ENCODE results near the gene DMKN.

Gene DMKN

GRCh38 chr19:35540356-35540927 is 27.0 kb upstream of the DMKN start:
- DNase-seq (ENCODE audit: low read depth, low spot score) = no peak
- Histone ChIP-seq H3K4me1 (ENCODE audit: insufficient read depth, insufficient read length) (peaks cover 14% of the 10 kb centered on the region), H3K9me3 (ENCODE audit: insufficient read depth, low read length) (no peaks in the 10 kb centered on the region), H3K36me3 (ENCODE audit: insufficient read depth, insufficient read length, low read length) (peaks cover 34% of the 10 kb centered on the region), H3K4me3 (ENCODE audit: insufficient read length, low read depth) (no peak overlapping the region), H3K9ac (ENCODE audit: insufficient read length, low read depth) (no peak overlapping the region), H3K27me3 (ENCODE audit: insufficient read depth, insufficient read length) (no peaks in the 10 kb centered on the region)
- TF ChIP-seq ZNF274 (IDR thresholded peaks at IDR 0.05; ENCODE audit: low read depth, low read length) (no peak), YY1 (IDR thresholded peaks at IDR 0.05; ENCODE audit: insufficient read depth, insufficient read length) (no peak), SUZ12 (IDR thresholded peaks at IDR 0.05; ENCODE audit: extremely low read depth, insufficient read depth, insufficient read length) (no peak)

- Histone ChIP-seq H3K4me1 (ENCODE audit: insufficient read depth, insufficient read length) (peaks cover 14% of the 10 kb centered on the region), H3K4me3 (ENCODE audit: insufficient read length, low read depth) (no peak overlapping the region), H3K9ac (ENCODE audit: insufficient read length, low read depth) (no peak overlapping the region), H3K9me3 (ENCODE audit: insufficient read depth, low read length) (no peaks in the 10 kb centered on the region), H3K27me3 (ENCODE audit: insufficient read depth, insufficient read length) (no peaks in the 10 kb centered on the region), H3K36me3 (ENCODE audit: insufficient read depth, insufficient read length, low read length) (peaks cover 34% of the 10 kb centered on the region)
- TF ChIP-seq SUZ12 (IDR thresholded peaks at IDR 0.05; ENCODE audit: extremely low read depth, insufficient read depth, insufficient read length) (no peak), YY1 (IDR thresholded peaks at IDR 0.05; ENCODE audit: insufficient read depth, insufficient read length) (no peak), ZNF274 (IDR thresholded peaks at IDR 0.05; ENCODE audit: low read depth, low read length) (no peak)
- no peak for DNase-seq (ENCODE audit: low read depth, low spot score)
Measured at GRCh38 chr19:35539850-35540249, 26.4 kb upstream of the DMKN start.

GRCh38 chr19:35539314-35539713 is 25.9 kb upstream of the DMKN start:
- Histone ChIP-seq H3K9me3 (ENCODE audit: insufficient read depth, low read length) (no peaks in the 10 kb centered on the region), H3K9ac (ENCODE audit: insufficient read length, low read depth) (no peak overlapping the region)
- DNase-seq (ENCODE audit: low read depth, low spot score) = no peak

GRCh38 chr19:35534803-35535480 is 21.5 kb upstream of the DMKN start:
- Histone ChIP-seq H3K4me3 (ENCODE audit: insufficient read length, low read depth) (no peak overlapping the region), H3K27me3 (ENCODE audit: insufficient read depth, insufficient read length) (no peaks in the 10 kb centered on the region), H3K9ac (ENCODE audit: insufficient read length, low read depth) (peak overlapping the region; percentile 50), H3K36me3 (ENCODE audit: insufficient read depth, insufficient read length, low read length) (peaks cover 2% of the 10 kb centered on the region), H3K9me3 (ENCODE audit: insufficient read depth, low read length) (no peaks in the 10 kb centered on the region), H3K4me1 (ENCODE audit: insufficient read depth, insufficient read length) (peaks cover 9% of the 10 kb centered on the region)
- TF ChIP-seq ZNF274 (IDR thresholded peaks at IDR 0.05; ENCODE audit: low read depth, low read length) (no peak), SUZ12 (IDR thresholded peaks at IDR 0.05; ENCODE audit: extremely low read depth, insufficient read depth, insufficient read length) (no peak), YY1 (IDR thresholded peaks at IDR 0.05; ENCODE audit: insufficient read depth, insufficient read length) (no peak)
- no peak for DNase-seq (ENCODE audit: low read depth, low spot score)

More at GRCh38 chr19:35539314-35539713, 25.9 kb upstream of the DMKN start:
- peaks cover 33% of the 10 kb centered on the region for H3K36me3 ChIP-seq (ENCODE audit: insufficient read depth, insufficient read length, low read length)
- no peak overlapping the region for H3K4me3 ChIP-seq (ENCODE audit: insufficient read length, low read depth)
- no peak for TF ChIP-seq YY1 (IDR thresholded peaks at IDR 0.05; ENCODE audit: insufficient read depth, insufficient read length)
- TF ChIP-seq SUZ12 (IDR thresholded peaks at IDR 0.05; ENCODE audit: extremely low read depth, insufficient read depth, insufficient read length) = no peak
- TF ChIP-seq ZNF274 (IDR thresholded peaks at IDR 0.05; ENCODE audit: low read depth, low read length) = no peak
- H3K4me1 ChIP-seq (ENCODE audit: insufficient read depth, insufficient read length) = peaks cover 14% of the 10 kb centered on the region
- no peaks in the 10 kb centered on the region for H3K27me3 ChIP-seq (ENCODE audit: insufficient read depth, insufficient read length)

- DNase-seq (ENCODE audit: low read depth, low spot score) = no peak
- H3K4me3 ChIP-seq (ENCODE audit: insufficient read length, low read depth) = no peak overlapping the region
Measured at GRCh38 chr19:35533822-35534392, 20.5 kb upstream of the DMKN start.

GRCh38 chr19:35533201-35533821 is 19.9 kb upstream of the DMKN start, which contains the start of gene GAPDHS:
GAPDHS (plus strand) TSS chr19:35533456; CDS start chr19:35533528, 72 bp downstream.
- H3K9me3 ChIP-seq (ENCODE audit: insufficient read depth, low read length) = no peaks in the 10 kb centered on the region
- no peak for DNase-seq (ENCODE audit: low read depth, low spot score)
- no peak within 1 kb of the TSS for H3K9ac ChIP-seq (ENCODE audit: insufficient read length, low read depth)
- no peak for TF ChIP-seq YY1 (IDR thresholded peaks at IDR 0.05; ENCODE audit: insufficient read depth, insufficient read length)
- TF ChIP-seq SUZ12 (IDR thresholded peaks at IDR 0.05; ENCODE audit: extremely low read depth, insufficient read depth, insufficient read length) = no peak
- TF ChIP-seq ZNF274 (IDR thresholded peaks at IDR 0.05; ENCODE audit: low read depth, low read length) = no peak
- H3K36me3 ChIP-seq (ENCODE audit: insufficient read depth, insufficient read length, low read length) = no peaks in the 10 kb centered on the region
- H3K27me3 ChIP-seq (ENCODE audit: insufficient read depth, insufficient read length) = no peaks in the 10 kb centered on the region
- H3K4me1 ChIP-seq (ENCODE audit: insufficient read depth, insufficient read length) = peaks cover 6% of the 10 kb centered on the region
- H3K4me3 ChIP-seq (ENCODE audit: insufficient read length, low read depth) = no peak within 1 kb of the TSS

More at GRCh38 chr19:35533822-35534392, 20.5 kb upstream of the DMKN start:
- no peaks in the 10 kb centered on the region for H3K36me3 ChIP-seq (ENCODE audit: insufficient read depth, insufficient read length, low read length)
- H3K27me3 ChIP-seq (ENCODE audit: insufficient read depth, insufficient read length) = no peaks in the 10 kb centered on the region
- H3K9ac ChIP-seq (ENCODE audit: insufficient read length, low read depth) = no peak overlapping the region
- TF ChIP-seq ZNF274 (IDR thresholded peaks at IDR 0.05; ENCODE audit: low read depth, low read length) = no peak
- TF ChIP-seq SUZ12 (IDR thresholded peaks at IDR 0.05; ENCODE audit: extremely low read depth, insufficient read depth, insufficient read length) = no peak
- no peak for TF ChIP-seq YY1 (IDR thresholded peaks at IDR 0.05; ENCODE audit: insufficient read depth, insufficient read length)
- peaks cover 6% of the 10 kb centered on the region for H3K4me1 ChIP-seq (ENCODE audit: insufficient read depth, insufficient read length)
- H3K9me3 ChIP-seq (ENCODE audit: insufficient read depth, low read length) = no peaks in the 10 kb centered on the region

GRCh38 chr19:35531291-35531690 is 17.8 kb upstream of the DMKN start:
- Histone ChIP-seq H3K27me3 (ENCODE audit: insufficient read depth, insufficient read length) (no peaks in the 10 kb centered on the region), H3K4me1 (ENCODE audit: insufficient read depth, insufficient read length) (peaks cover 2% of the 10 kb centered on the region), H3K9ac (ENCODE audit: insufficient read length, low read depth) (no peak overlapping the region), H3K4me3 (ENCODE audit: insufficient read length, low read depth) (no peak overlapping the region), H3K9me3 (ENCODE audit: insufficient read depth, low read length) (no peaks in the 10 kb centered on the region), H3K36me3 (ENCODE audit: insufficient read depth, insufficient read length, low read length) (no peaks in the 10 kb centered on the region)
- DNase-seq (ENCODE audit: low read depth, low spot score) = no peak
- no peak for TF ChIP-seq YY1 (IDR thresholded peaks at IDR 0.05; ENCODE audit: insufficient read depth, insufficient read length)
- no peak for TF ChIP-seq ZNF274 (IDR thresholded peaks at IDR 0.05; ENCODE audit: low read depth, low read length)
- no peak for TF ChIP-seq SUZ12 (IDR thresholded peaks at IDR 0.05; ENCODE audit: extremely low read depth, insufficient read depth, insufficient read length)
